Measurements from ENCODE around the gene C16orf89. TPM values are rescaled to one million over a fixed set of nuclear protein-coding genes. Genes with fewer than 3 reads are reported as not detected.
A peak's percentile ranks its signal among the peaks of the same experiment; 100 is the strongest.
"Not testable (repeated sequence)": the region's sequence is repeated elsewhere in the genome, so short reads cannot be mapped to it uniquely, and the experiment has no call there.

Gene C16orf89, protein sequence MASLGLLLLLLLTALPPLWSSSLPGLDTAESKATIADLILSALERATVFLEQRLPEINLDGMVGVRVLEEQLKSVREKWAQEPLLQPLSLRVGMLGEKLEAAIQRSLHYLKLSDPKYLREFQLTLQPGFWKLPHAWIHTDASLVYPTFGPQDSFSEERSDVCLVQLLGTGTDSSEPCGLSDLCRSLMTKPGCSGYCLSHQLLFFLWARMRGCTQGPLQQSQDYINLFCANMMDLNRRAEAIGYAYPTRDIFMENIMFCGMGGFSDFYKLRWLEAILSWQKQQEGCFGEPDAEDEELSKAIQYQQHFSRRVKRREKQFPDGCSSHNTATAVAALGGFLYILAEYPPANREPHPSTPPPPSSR
- total RNA-seq: 5.0 TPM

DNA sequence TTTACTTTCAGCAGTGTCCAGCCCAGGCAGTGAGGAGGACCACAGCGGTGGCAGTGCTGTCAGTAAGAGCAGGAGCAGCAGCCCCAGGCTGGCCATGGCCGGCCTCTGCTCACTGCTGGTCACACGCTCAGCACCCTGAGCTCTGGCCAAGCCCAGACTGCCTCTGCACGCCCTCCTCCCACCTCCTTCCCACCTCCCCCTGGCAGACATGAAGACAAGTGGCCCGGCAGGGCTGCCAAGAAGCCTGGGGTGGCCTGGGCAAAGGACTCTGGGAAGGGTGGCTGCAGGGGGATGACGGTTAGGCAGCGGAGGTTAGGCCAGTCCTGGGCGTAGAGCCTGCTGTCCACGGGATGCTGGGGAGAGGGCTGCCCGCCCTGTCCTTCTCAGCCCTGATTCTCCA lies at the start of gene C16orf89:
Gene C16orf89 (minus strand): TSS at position 144 of the 400 bp plus-strand sequence. CDS start 48 bp downstream, at position 96.
- DNase-seq: no peak

GRCh38 chr16:5110933-5111332 lies 45.2 kb upstream of the C16orf89 start:
- not testable (repeated sequence) for DNase-seq

GRCh38 chr16:5108505-5109158 lies 42.9 kb upstream of the C16orf89 start:
- DNase-seq: no peak

- not testable (repeated sequence) for DNase-seq
Measured at GRCh38 chr16:5105039-5105438, 39.3 kb upstream of the C16orf89 start.

DNA sequence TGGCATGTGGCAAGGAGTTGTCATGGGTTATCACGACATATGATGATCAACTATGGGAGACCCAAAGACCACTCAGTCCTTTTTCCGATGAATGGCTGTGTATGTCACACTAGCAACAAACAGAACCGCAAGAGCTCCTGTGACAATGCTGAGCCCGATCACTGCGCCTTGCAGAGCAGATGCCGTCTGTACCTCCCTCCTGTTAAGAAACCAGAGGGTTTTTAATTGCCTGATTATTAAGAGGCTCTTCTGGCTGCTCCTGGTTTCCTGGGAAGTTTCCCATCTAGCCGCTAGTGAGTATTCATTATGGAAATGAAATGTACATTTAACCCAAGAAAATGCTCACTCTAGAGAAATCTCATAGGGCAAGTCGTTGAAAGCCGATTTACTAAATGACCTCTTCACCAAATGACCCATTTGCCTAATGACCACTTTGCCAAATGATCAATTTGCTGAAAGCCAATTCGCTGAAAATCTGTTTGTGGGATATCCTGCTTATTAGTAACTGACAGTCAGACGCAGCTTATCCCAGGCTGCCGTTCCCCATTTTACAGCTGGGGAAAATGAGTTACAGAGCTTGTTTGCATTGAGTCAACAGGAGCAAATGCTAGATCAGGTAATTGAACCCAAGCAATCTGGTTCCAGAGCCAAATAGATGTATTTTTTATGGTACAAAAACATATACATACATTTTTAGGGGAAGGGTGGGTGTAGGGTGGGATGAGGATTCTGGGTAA lies 37.7 kb upstream of the C16orf89 start:
- not testable (repeated sequence) for DNase-seq

DNA sequence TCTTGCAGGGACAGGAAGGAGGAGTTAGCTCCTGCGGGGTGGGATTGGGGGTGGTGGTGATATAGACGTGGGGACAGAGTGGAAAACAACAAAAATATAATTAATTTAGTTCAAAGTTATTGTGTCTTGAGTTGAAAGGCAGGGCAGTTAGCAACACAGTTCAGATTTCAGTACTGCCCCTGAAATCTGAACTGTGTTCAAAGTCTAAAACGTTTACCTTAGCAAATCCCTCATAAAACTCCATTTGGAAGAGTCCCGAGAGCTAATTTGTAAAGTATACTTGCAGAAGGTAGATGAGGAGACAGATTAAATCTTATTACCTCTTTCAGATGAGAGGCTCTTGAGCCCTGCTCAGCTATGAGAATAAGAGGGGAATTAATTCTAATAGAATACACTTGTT lies 33.4 kb upstream of the C16orf89 start:
- DNase-seq: not testable (repeated sequence)

DNA sequence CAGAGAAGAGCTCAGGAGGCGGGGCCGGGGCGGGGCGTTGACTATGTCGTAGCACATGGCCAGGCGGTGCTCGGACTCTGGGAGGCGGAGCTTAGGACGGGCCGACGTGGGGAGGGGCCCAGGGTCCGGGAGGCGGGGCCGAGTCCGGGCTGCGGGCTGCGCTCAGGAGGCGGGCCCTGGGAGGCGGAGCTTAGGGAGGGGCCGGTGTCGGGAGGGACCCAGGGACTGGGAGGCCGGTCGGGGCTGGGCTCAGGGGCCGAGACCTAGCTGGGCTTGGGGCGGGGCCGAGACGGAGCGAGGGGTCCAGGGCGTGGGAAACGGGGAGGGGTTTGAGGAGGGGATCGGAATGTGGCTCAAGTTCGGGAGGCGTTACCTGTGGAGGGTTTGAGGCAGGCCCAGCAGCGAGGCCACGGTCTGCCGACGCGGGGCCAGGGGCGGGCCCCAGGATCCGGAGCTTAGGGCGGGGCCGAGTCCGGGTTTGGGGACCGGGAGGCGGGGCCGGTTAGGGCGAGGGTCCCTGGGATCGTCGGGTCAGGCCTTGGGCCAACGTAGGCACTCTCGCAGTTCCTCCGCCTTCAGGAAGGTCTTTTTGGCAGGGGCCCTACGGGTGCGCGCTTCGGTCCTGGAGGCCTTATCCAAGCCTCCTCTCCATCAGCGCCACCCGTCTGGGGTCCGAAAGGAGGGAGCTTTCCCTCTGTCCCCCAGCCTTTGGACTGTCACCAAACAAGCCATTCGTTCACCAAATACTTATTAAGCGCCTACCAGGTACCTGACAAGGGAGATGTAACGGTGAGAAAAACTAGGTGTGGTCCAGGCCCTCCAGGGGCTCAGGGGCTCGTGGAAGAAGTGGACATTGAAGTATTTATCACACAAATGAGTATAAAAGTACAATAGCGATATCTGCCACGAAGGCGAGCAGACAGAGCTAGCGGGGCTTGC lies 32.7 kb upstream of the C16orf89 start:
- not testable (repeated sequence) for DNase-seq

GRCh38 chr16:5097470-5098220 lies 31.9 kb upstream of the C16orf89 start, which contains the start of gene EEF2KMT:
EEF2KMT (minus strand) TSS chr16:5097795; CDS start chr16:5097739, 56 bp downstream.
- peak; percentile 99 for DNase-seq

GRCh38 chr16:5097061-5097469 lies 31.3 kb upstream of the C16orf89 start:
- DNase-seq: not testable (repeated sequence)

- not testable (repeated sequence) for DNase-seq
Measured at GRCh38 chr16:5096437-5097060, 30.8 kb upstream of the C16orf89 start.

GRCh38 chr16:5095145-5095830 lies 29.5 kb upstream of the C16orf89 start:
- peak; percentile 23 for DNase-seq

- DNase-seq: not testable (repeated sequence)
Measured at GRCh38 chr16:5093746-5094145, 28.0 kb upstream of the C16orf89 start.

GRCh38 chr16:5093081-5093480 lies 27.3 kb upstream of the C16orf89 start:
- not testable (repeated sequence) for DNase-seq

DNA sequence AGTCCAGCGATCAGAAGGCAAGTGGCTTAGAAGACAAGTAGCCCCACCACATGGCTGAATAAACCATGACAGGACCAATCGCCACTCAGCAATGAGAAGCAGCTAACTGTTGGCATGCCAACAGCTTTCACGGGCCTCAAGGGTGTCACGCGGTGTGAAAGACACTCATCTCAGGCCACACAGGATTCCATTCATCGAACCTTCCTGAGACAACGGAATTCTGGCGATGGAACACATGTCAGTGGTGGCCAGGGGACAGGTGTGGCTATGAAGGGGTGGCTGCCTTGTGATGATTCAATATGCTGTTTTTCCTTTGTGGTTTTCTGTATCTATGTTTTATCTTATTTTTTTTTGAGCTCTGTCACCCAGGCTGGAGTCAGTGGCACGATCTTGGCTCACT lies 24.8 kb upstream of the C16orf89 start:
- DNase-seq: not testable (repeated sequence)

DNA sequence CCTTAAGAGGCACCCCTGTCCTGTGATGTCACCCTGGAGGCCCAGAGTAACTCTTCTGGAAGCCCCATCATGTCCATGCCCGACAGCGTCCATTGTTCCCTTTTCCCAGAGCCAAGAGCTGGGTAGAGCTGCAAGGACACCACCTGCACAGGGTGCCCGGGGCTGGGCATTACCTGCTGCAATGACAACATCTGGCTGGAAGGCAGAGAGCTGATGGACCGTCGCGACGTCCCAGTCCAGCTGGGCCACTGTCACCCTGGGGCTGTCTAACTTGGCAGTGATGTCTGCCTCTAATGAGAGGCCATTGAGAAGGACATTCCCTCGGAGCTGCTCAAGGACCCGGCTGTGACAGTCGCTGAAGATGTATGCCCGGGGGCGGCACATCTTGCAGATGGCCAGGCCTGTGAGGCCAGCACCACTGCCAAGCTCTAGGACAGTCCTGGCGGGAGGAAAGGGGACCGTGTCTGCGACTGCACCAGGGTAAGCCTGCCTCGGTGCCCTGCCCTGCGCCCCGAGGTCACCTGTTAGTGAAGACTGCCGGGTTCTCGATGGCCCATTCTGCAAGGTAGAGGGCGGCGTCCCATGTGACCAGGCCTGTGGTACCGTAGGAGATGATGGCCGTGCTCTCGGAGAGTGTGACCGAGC lies 24.3 kb upstream of the C16orf89 start:
- DNase-seq: not testable (repeated sequence)

- not testable (repeated sequence) for DNase-seq
Measured at GRCh38 chr16:5088936-5089335, 23.2 kb upstream of the C16orf89 start.

GRCh38 chr16:5088086-5088790 lies 22.5 kb upstream of the C16orf89 start:
- not testable (repeated sequence) for DNase-seq

DNA sequence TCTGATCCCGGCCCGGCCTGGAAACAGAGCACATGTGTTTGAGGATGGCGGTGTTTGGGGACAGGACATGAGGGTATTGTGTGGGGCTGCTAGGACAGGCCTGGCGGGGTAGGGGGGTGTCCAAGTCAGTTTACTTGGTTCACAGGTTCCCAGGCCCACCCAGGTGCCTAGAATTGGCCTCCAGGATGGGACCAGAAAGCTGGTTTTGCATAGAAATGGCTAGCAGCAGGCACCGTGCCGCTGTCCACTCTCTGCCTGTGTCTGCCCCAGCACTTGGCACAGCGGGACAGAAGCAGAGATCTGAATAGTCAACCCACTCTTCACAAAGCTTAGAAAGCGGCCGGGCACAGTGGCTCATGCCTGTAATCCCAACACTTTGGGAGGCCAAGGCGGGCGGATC lies 20.0 kb upstream of the C16orf89 start:
- DNase-seq: not testable (repeated sequence)

Measured in occipital lobe (tissue), 2 donors.